HCT116 (cell line): ENCODE data around the gene LSM4. TPM values are rescaled to one million over a fixed set of nuclear protein-coding genes. Genes with fewer than 3 reads are reported as not detected.

Experiments
- ATAC-seq: fragments of 200-7000 bp; cut with Tn5 transposase; 2 replicates; pipeline ENCODE4 v1.9.1; 2020; ENCODE audit warnings: mild to moderate bottlenecking, moderate library complexity
- BruUV-seq: library from RNA; stranded (reverse); fragments of 400-500 nt; replicated peaks from 2 replicates; lab custom pipeline; 2021; lab: Mats Ljungman, UMichigan
- CTCF ChIA-PET: fragments of 300-600 bp; sonication (Branson Sonifier 250); formaldehyde crosslinking; loops from one replicate; lab custom pipeline; 2021; ENCODE audit warnings: antibody characterized with exemption; lab: Charles Lee
- POLR2A ChIA-PET: fragments of 300-600, 350-600 bp; sonication (Branson Sonifier 250); formaldehyde crosslinking; loops from one replicate; lab custom pipeline; 2021; ENCODE audit warnings: antibody characterized with exemption; lab: Charles Lee
- RAD21 ChIA-PET, 2 experiments: fragments of 300-600 bp; sonication (Branson Sonifier 250); formaldehyde crosslinking; loops; one replicate each; lab custom pipeline; 2023; ENCODE audit warnings: low total read pairs in 2 of 2; ENCODE audit not compliant: uncharacterized antibody in 2 of 2, unreplicated experiment in 2 of 2, low non-redundant PET in 1 of 2; lab: Charles Lee
- DNase-seq: peaks from one replicate; pipeline ENCODE4 v3.0.0-alpha.2; 2010; ENCODE audit warnings: low read depth, low spot score
- H2AFZ ChIP-seq: fragments of 200-600 bp; shearing (Covaris generic), sonication (generic); 2 replicates; pipeline ENCODE4 v1.6.1; 2017; ENCODE audit warnings: low read depth, mixed run types, mixed read lengths, antibody characterized with exemption, low read length; ENCODE audit not compliant: poor library complexity, severe bottlenecking
- H3K27ac ChIP-seq: 2 replicates; pipeline ENCODE4 v1.5.1; 2012; ENCODE audit warnings: low read depth, low read length
- H3K27me3 ChIP-seq: fragments of 200-600 bp; sonication (generic); 2 replicates; pipeline ENCODE4 v1.6.1; 2016; ENCODE audit warnings: mixed run types, low read length, mixed read lengths; ENCODE audit not compliant: insufficient read depth
- H3K36me3 ChIP-seq, 2 experiments: fragments of 200-500 bp in 1 of 2; fragments of 200-600 bp in 1 of 2; sonication (Bioruptor generic) in 1 of 2; sonication (generic) in 1 of 2; 2 replicates each; pipeline versions ENCODE4 v1.5.1 to v1.6.1; 2014 to 2016; ENCODE audit warnings: low read length in 2 of 2, inconsistent platforms in 1 of 2, mixed read lengths in 1 of 2, mixed run types in 1 of 2; ENCODE audit not compliant: insufficient read depth in 2 of 2, control insufficient read depth in 1 of 2
- H3K4me1 ChIP-seq, 2 experiments: fragments of 200-600 bp in 1 of 2; sonication (generic) in 1 of 2; 2 replicates each; pipeline versions ENCODE4 v1.5.1 to v1.6.1; 2012 to 2017; ENCODE audit warnings: low read length in 2 of 2, inconsistent platforms in 1 of 2, mild to moderate bottlenecking in 1 of 2, mixed read lengths in 1 of 2, mixed run types in 1 of 2, moderate library complexity in 1 of 2; ENCODE audit not compliant: insufficient read depth in 2 of 2, control insufficient read depth in 1 of 2
- H3K4me2 ChIP-seq: fragments of 200-600 bp; sonication (generic); 2 replicates; pipeline ENCODE4 v1.6.1; 2017; ENCODE audit warnings: mixed run types, low read length, mixed read lengths
- H3K4me3 ChIP-seq, 2 experiments: fragments of 200-600 bp in 1 of 2; sonication (generic) in 1 of 2; replicated peaks in 1 of 2; 2 replicates each; pipeline ENCODE4 v1.5.1; 2011 to 2016; ENCODE audit warnings: low read length in 2 of 2, control low read depth in 1 of 2, low read depth in 1 of 2, mild to moderate bottlenecking in 1 of 2, mixed read lengths in 1 of 2, mixed run types in 1 of 2
- H3K79me2 ChIP-seq: fragments of 200-600 bp; sonication (generic); 2 replicates; pipeline ENCODE4 v1.6.1; 2017; ENCODE audit warnings: mild to moderate bottlenecking, mixed run types, low read length, moderate library complexity, mixed read lengths; ENCODE audit not compliant: insufficient read depth
- H3K9ac ChIP-seq: fragments of 200-600 bp; sonication (generic); 2 replicates; pipeline ENCODE4 v1.6.1; 2016; ENCODE audit warnings: low read length, mixed read lengths
- H3K9me2 ChIP-seq: fragments of 200-600 bp; sonication (generic), shearing (Covaris generic); 2 replicates; pipeline ENCODE4 v1.6.1; 2017; ENCODE audit warnings: mixed run types, mild to moderate bottlenecking, moderate library complexity; ENCODE audit not compliant: insufficient read depth
- H3K9me3 ChIP-seq, 2 experiments: fragments of 200-500 bp in 1 of 2; fragments of 200-600 bp in 1 of 2; sonication (Bioruptor generic) in 1 of 2; sonication (generic) in 1 of 2; 2 replicates each; pipeline ENCODE4 v1.6.1; 2014 to 2017; ENCODE audit warnings: low read length in 2 of 2, mixed read lengths in 2 of 2, inconsistent platforms in 1 of 2, low read depth in 1 of 2, mild to moderate bottlenecking in 1 of 2, mixed run types in 1 of 2, moderate library complexity in 1 of 2; ENCODE audit not compliant: control insufficient read depth in 1 of 2, insufficient read depth in 1 of 2
- H4K20me1 ChIP-seq: fragments of 200-600 bp; sonication (generic), shearing (Covaris generic); 2 replicates; pipeline ENCODE4 v1.6.1; 2017; ENCODE audit warnings: mixed run types, mild to moderate bottlenecking, moderate library complexity; ENCODE audit not compliant: insufficient read depth
- CBX3 ChIP-seq: IDR thresholded peaks from 2 replicates; pipeline ENCODE4 v1.6.1; 2012; ENCODE audit warnings: low read depth
- CEBPB ChIP-seq: IDR thresholded peaks from 2 replicates; pipeline ENCODE4 v1.6.1; 2012; ENCODE audit warnings: low read depth
- EGR1 ChIP-seq: IDR thresholded peaks from 2 replicates; pipeline ENCODE4 v1.6.1; 2012; ENCODE audit warnings: low read depth
- ELF1 ChIP-seq: IDR thresholded peaks from 2 replicates; pipeline ENCODE4 v1.6.1; 2012; ENCODE audit warnings: low read depth, borderline replicate concordance
- EZH2phosphoT487 ChIP-seq: fragments of 200-600 bp; IDR thresholded peaks from 2 replicates; pipeline ENCODE4 v1.6.1; 2018; ENCODE audit warnings: antibody characterized with exemption, borderline replicate concordance
- FOSL1 ChIP-seq: IDR thresholded peaks from 2 replicates; pipeline ENCODE4 v1.6.1; 2012; ENCODE audit warnings: low read depth
- POLR2AphosphoS5 ChIP-seq: IDR thresholded peaks from 2 replicates; pipeline ENCODE4 v1.6.1; 2011; ENCODE audit warnings: mild to moderate bottlenecking, low read depth, low read length, moderate library complexity
- RAD21 ChIP-seq: IDR thresholded peaks from 2 replicates; pipeline ENCODE4 v1.6.1; 2012; ENCODE audit warnings: low read depth, mild to moderate bottlenecking
- SRF ChIP-seq: IDR thresholded peaks from 2 replicates; pipeline ENCODE4 v1.6.1; 2012; ENCODE audit warnings: low read depth
- TCF7L2 ChIP-seq: IDR thresholded peaks from 2 replicates; pipeline ENCODE4 v1.7.0; 2011; ENCODE audit warnings: borderline replicate concordance, inconsistent platforms; ENCODE audit not compliant: insufficient read depth, insufficient read length; ENCODE audit errors: extremely low read depth
- ZNF274 ChIP-seq: fragments of 200-500 bp; sonication (Bioruptor generic); IDR thresholded peaks from 2 replicates; pipeline ENCODE4 v1.6.1; 2014; ENCODE audit warnings: mild to moderate bottlenecking, low read depth, low read length, inconsistent platforms
- intact Hi-C: fragments of 100-400 bp; cut with micrococcal nuclease; formaldehyde crosslinking; loops from 2 replicates; pipeline ENCODE4 v1.10.0; 2022
- total RNA-seq: library from RNA; stranded (reverse); gene quantifications from one replicate; pipeline ENCODE4 v1.2.1, GENCODE V29; 2021; ENCODE audit not compliant: unreplicated experiment
- TF ChIP-seq, protein P1 (sequence below): IDR thresholded peaks from 2 replicates; pipeline ENCODE4 v1.6.1; 2012
- TF ChIP-seq, protein P2 (sequence below): IDR thresholded peaks from 2 replicates; pipeline ENCODE4 v1.6.1; 2011; ENCODE audit warnings: mild to moderate bottlenecking, low read length, moderate library complexity; ENCODE audit not compliant: insufficient replicate concordance; ENCODE audit errors: extremely low read depth

LSM4 gene
- total RNA-seq, 1 experiment from 2014 or later: 400 TPM

DNA sequence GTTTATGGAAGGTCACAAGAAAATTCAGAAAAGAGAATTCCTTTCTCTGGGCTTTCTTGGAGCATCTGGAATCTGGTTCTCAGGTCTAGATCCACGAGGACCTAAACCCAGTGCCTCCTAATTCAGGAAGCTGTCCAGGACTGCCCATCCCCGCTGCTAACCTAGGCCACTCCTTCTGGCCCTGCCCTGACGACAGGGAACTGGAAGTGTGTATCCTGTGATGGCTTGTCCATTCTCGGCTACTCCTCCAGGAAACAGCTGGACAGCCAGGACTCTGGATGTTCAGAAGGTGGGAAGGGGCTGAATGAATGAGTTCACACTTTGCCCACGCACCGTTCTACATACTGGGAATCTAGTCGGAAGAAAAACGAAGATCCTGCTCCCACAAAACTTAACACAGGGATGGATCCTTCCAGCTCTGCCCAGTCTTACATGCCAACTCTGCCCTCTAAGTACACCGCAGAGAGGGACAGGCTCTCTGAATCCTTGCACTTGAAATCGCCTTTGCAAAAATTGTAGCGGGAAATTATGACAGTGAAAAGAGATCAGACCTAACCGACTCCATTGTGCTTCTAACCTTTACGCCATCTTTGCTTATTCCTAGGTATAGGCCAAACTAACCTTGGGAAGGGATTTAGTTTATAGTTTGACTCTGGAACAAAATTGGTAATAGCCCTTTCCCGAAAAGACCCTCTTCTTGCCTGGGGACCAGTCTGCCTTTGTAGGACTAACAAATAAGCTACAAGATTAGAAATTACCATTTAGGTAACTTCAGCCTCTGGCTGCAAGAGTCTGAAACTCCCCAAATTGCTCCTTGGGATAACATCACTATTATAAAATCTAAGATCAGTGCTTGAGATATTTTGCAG, 1.8 kb downstream of the LSM4 start:
- peak overlapping the region; percentile 93 for H3K27ac ChIP-seq
- 0 out of 2 replicates have a peak, but pooled peaks have one; percentile 1 for TF ChIP-seq POLR2AphosphoS5
- TF ChIP-seq, protein P1, sequence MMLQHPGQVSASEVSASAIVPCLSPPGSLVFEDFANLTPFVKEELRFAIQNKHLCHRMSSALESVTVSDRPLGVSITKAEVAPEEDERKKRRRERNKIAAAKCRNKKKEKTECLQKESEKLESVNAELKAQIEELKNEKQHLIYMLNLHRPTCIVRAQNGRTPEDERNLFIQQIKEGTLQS: no peak
- peak overlapping the region; percentile 78 to 97 for H3K4me3 ChIP-seq
- RAD21 ChIA-PET: interaction anchor here (1.1 to 1.9 kb wide), 2 partner anchors 42 kb away, joined by 4 to 6 read pairs; no protein-coding TSS in a partner anchor
- H3K79me2 ChIP-seq: peaks cover 66% of the 10 kb centered on the region
- POLR2A ChIA-PET: interaction anchor here (3.5 to 3.7 kb wide), 2 partner anchors 16 to 41 kb away, joined by 17 to 52 read pairs; partner anchors contain the start of gene JUND
- no peaks in the 10 kb centered on the region for H4K20me1 ChIP-seq
- H3K27me3 ChIP-seq: no peaks in the 10 kb centered on the region
- no peaks in the 10 kb centered on the region for H3K9me3 ChIP-seq
- H3K4me1 ChIP-seq: peaks cover 54 to 57% of the 10 kb centered on the region in 2 experiments
- no peak overlapping the region for H2AFZ ChIP-seq
- no peak for DNase-seq
- H3K36me3 ChIP-seq: peaks cover 2 to 12% of the 10 kb centered on the region in 2 experiments; a peak in 1 of 4 replicates
- ATAC-seq: no peak
- intact Hi-C loops: loop anchor here (10.0 kb wide), 1 partner anchor 116 kb away; the partner anchor contains the start of gene RAB3A
- CTCF ChIA-PET: interaction anchor here (0.9 to 2.5 kb wide), 2 partner anchors 41 to 133 kb away, joined by 3 to 36 read pairs; partner anchors contain the start of gene JUND
- H3K9me2 ChIP-seq: no peaks in the 10 kb centered on the region
- H3K9ac ChIP-seq: peak overlapping the region; percentile 98
- H3K4me2 ChIP-seq: peak overlapping the region; percentile 87
- BruUV-seq: no TSS peak

DNA sequence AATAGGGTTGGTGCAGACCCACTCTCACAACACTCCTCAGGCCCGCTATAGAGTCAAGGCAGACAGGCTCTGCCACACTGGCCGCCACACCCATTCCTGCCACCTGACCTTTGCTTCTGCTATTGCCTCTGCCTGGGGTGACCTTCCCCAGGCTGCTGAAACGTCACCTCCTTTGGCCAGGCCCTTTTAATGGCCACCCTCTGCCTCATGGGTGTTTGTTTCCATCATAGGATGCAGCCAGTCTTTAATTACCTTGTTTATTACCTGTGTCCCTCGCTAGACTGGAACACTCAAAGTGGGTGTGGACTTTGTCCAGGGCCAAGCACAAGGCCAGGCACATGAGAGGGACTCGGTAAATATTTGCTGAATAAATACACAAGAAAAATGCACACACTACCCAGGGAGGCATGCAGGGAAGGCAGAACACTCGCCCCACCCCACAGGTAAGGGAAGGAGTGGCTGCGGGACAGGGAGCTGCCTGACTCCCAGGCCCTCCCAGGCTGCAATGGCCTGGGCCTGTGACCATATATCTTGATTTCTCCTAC, 3.2 kb downstream of the LSM4 start:
- peak overlapping the region; percentile 20 for H3K27ac ChIP-seq
- no peak for DNase-seq
- no peaks in the 10 kb centered on the region for H4K20me1 ChIP-seq
- CTCF ChIA-PET: interaction anchor here (1.0 to 1.3 kb wide), 2 partner anchors 9 to 40 kb away, joined by 3 to 4 read pairs; no protein-coding TSS in a partner anchor
- no TSS peak for BruUV-seq
- peaks cover 52 to 57% of the 10 kb centered on the region in 2 experiments for H3K4me1 ChIP-seq
- no peaks in the 10 kb centered on the region for H3K27me3 ChIP-seq
- RAD21 ChIA-PET: no interaction called here
- ATAC-seq: no peak
- POLR2A ChIA-PET: interaction anchor here (1.6 to 3.7 kb wide), 3 partner anchors 15 to 41 kb away, joined by 3 to 52 read pairs (median 17); partner anchors contain the start of gene JUND
- H3K4me3 ChIP-seq: no peak overlapping the region
- no peak overlapping the region for H2AFZ ChIP-seq
- H3K9ac ChIP-seq: 0 out of 2 replicates have a peak overlapping the region, but pooled peaks have one; percentile 3
- no peaks in the 10 kb centered on the region for H3K9me3 ChIP-seq
- peaks cover 5 to 24% of the 10 kb centered on the region in 2 experiments for H3K36me3 ChIP-seq
- no peaks in the 10 kb centered on the region for H3K9me2 ChIP-seq
- peak overlapping the region; percentile 87; the same call in 1 of the 2 replicates for H3K4me2 ChIP-seq
- intact Hi-C loops: loop anchor here (10.0 kb wide), 1 partner anchor 115 kb away; the partner anchor contains the start of gene RAB3A
- H3K79me2 ChIP-seq: peaks cover 78% of the 10 kb centered on the region
- TF ChIP-seq RAD21: no peak
- TF ChIP-seq SRF: no peak
- TF ChIP-seq FOSL1: no peak
- no peak for TF ChIP-seq EZH2phosphoT487
- TF ChIP-seq CBX3: no peak
- TF ChIP-seq CEBPB: no peak
- TF ChIP-seq, protein P2, sequence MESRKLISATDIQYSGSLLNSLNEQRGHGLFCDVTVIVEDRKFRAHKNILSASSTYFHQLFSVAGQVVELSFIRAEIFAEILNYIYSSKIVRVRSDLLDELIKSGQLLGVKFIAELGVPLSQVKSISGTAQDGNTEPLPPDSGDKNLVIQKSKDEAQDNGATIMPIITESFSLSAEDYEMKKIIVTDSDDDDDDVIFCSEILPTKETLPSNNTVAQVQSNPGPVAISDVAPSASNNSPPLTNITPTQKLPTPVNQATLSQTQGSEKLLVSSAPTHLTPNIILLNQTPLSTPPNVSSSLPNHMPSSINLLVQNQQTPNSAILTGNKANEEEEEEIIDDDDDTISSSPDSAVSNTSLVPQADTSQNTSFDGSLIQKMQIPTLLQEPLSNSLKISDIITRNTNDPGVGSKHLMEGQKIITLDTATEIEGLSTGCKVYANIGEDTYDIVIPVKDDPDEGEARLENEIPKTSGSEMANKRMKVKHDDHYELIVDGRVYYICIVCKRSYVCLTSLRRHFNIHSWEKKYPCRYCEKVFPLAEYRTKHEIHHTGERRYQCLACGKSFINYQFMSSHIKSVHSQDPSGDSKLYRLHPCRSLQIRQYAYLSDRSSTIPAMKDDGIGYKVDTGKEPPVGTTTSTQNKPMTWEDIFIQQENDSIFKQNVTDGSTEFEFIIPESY: no peak
- no peak for TF ChIP-seq TCF7L2
- no peak for TF ChIP-seq ZNF274
- no peak for TF ChIP-seq ELF1
- no peak for TF ChIP-seq EGR1
